HG03521 (cell line): ENCODE results near the gene ZNG1F.
"Not testable (repeated sequence)": the region's sequence is repeated elsewhere in the genome, so short reads cannot be mapped to it uniquely, and the experiment has no call there.

Source experiments
- ATAC-seq: cut with Tn5 transposase; IDR thresholded peaks from one replicate; pipeline ENCODE4 v1.9.1; 2021; ENCODE audit warnings: mild to moderate bottlenecking, moderate library complexity; ENCODE audit not compliant: unreplicated experiment

ZNG1F gene

DNA sequence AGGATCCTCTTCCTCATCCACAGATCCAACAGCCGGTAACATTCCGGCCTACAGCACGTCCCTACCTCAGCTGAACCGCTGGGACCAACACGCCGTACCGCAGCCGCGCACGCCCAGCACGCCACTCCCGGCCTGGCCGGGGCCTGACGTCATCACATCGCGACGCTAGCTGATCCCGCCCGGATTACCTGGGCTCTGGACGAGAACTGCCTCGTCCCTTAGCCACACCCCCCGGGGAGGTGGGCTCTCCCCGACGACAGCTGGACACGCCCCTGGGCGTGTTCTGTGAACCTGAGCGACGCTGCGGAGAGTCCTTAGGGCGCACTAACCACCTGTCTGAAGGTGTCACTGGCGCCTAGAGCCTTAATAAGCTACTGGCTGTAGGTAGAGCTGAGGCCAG is at the start of gene ZNG1F:
Gene ZNG1F (minus strand): TSS at position 101 of the 400 bp plus-strand sequence. CDS start 59 bp downstream, at position 42.
- ATAC-seq, result not testable (repeated sequence)

DNA sequence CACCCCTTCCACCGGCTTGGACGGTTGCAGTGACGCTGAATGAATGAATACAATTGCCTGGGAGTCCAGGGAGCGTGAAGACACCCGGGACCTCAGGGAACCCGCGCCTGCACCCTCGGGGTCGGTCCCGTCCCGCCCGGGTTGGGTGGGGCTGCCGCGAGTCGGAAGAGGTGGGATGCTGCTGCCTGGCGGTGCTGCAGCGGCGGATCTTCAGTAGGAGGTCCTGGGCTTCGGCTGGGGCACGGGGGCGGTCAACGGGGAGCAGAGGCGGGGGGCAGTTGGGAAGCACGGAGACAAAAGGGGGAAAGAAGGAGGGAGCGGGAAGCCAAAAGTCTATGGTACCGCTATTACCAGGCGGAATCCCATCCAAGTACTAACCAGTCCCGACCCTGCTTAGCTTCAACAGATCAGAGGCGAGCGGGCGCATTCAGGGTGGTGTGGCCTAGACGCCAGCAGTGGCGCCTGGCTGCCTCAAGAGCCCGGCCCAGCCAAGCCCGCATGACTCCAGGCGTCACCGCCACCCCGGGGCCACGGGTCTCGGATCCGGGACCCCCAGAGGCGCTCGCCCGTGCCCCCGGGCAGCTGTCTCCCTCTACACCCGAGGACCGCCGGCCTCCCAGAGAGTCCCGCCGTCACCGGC is 48.1 kb upstream of the ZNG1F start:
- ATAC-seq, result not testable (repeated sequence)

DNA sequence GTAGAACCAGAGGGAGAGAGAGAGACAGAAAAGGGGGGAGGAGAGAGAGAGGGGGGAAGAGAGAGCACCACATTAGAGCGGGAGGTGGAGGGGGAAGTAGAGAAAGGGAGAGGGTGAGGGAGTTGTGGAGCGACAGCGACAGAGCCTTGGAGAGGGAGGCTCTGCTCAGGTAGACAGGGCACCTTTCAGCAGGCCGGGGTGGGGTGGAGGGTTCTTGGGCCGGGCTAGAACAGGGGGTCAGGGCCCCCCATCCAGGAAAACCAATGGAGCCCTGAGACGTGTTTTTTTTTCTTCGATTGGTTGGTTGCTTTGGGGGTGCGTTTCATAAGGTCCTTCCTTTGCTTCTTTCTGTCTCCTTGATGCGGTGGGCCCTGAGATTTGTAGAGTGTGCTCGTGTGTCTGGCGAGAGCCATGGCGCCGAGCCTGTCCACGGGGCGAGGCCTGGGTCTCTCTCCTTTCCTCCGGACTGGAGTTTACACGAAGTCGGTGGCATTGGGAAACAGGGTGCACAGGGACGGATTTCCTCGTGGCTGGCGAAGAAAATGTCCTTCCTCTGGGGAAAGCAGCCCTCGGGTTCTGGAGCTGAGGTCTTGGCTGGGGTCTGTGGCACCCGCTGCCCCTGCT is 47.5 kb upstream of the ZNG1F start:
- not testable (repeated sequence) for ATAC-seq

DNA sequence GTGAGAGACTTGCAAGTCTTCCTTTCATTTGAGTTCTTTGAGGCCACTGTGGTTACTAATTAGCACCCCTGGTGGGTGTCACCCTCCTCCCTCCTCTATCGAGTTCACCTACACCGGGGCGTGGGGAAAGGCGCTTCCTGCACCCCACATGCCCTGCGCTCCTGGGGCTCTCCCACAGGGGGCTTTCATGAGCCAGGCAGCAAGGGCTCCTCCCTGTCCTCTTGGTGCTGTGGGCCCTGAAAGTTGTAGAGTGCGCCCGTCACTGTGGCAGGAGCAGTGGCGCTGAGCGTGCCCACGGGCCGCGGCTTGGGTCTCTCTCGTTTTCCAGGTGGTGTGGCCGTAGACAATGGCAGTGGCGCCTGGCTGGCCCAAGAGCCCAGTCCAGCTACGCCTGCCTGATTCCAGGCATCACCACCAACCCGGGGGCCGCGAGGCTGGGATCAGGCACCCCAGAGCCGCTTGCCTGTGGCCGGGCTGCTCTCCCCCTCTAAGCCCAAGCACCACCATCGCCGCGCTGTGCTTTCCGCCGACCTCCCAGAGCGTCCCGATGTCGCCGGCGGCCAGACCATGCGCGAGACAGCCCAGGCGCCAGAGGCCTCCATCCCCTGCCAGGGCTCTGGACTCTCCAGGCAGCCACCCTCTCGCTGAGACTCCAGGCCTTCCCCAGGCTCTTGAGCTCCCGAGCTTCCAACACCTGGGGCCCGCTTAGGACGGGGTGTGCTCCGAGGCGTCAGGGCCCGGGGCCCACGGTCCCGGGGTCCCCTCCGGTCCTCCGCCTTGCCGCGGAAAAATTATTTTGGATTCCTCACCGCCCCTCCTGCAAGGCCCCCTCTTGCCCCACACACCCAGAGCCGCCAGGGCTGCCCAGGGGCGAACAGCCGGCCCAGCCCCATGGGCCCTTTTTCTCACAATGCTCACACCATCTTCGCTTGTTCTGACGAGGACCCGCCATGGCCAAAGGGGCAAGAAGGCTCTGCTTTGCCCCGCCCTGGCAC is 46.0 kb upstream of the ZNG1F start:
- peak; percentile 100 for ATAC-seq

DNA sequence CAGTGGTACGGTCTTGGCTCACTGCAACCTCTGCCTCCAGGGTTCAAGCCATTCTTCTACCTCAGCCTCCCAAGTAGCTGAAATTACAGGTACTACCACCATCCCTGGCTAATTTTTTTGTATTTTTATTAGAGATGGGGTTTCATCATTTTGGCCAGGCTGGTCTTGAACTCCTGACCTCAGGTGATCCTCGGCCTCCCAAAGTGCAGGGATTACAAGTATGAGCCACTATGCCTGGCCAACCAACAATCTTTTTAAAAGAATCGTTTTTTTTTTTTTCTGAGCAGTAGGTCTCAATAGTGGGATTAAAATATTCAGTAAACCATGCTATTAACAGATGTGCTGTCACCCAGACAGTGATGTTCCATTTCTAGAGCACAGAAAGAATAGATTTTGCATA is 45.1 kb upstream of the ZNG1F start:
- peak; percentile 2 for ATAC-seq

DNA sequence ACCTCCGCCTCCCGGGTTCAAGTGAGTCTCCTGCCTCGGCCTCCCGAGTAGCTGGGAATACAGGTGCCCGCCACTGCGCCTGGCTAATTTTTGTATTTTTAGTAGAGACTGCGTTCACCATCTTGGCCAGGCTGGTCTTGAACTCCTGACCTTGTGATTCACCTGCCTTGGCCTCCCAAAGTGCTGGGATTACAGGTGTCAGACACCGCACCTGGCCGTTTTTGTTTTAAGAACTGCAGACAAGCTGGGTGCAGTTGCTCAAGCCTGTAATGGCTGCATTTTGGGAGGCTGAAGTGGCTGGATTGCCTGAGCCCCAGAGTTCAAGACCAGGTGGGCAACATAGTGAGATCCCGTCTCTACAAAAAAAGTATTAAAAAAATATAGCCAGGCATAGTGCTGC is 43.2 kb upstream of the ZNG1F start:
- not testable (repeated sequence) for ATAC-seq

DNA sequence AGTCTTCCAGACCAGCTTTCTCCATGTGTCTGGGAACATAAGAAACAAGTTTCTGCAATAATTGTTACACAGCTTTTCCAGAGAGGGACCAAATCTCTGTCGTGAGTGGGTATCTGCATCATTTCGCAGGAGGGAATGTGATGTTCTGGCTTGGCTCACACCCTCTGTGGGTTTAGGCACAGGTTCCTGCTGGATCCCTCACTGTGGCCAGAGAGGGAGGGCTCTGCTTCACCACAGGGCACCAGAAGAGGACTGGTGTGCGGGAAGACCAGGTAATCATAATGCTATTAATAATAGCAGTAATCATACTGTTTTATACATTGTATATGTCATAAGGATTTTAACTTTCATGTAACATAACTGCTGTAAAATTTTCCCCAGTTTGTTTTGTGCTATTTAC is 41.3 kb upstream of the ZNG1F start:
- ATAC-seq, result not testable (repeated sequence)

DNA sequence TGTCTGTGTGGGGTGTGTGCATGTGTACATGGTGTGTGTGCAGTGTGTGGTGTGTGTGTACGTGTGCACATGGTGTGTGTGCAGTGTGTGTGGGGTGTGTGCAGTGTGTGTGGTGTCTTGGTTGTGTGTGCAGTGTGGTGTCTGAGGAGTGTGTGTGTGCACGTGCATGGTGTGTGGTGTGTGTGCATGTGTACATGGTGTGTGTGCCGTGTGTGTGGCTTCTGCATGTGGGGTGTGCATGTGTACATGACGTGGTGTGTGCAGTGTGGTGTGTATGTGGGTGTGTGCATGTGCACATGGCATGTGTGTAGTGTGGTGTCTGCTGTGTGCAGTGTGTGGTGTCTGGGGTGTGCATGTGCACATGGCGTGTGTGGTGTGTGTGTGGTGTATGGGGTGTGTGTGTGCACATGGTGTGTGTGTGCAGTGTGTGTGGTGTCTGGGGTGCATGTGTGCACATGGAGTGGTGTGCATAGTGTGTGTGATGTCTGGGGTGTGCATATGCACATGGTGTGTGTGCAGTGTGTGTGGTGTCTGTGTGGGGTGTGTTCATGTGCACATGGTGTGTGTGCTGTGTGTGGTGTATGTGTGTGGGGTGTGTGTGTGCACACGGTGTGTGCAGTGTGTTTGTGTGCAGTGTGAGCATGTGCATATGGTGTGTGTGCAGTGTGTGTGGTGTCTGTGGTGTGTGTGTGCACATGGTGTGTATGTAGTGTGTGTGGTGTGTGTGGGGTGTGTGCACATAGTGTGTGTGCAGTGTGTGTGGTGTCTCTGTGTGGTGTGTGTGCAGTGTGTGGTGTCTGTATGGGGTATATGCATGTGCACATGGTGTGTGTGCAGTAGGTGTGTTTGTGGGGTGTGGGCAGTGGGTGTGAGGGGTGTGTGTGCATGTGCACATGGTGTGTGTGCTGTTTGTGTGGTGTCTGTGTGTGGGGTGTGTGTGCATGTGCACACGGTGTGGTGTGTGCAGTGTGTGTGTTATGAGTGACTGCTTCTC is 40.6 kb upstream of the ZNG1F start:
- no peak for ATAC-seq

DNA sequence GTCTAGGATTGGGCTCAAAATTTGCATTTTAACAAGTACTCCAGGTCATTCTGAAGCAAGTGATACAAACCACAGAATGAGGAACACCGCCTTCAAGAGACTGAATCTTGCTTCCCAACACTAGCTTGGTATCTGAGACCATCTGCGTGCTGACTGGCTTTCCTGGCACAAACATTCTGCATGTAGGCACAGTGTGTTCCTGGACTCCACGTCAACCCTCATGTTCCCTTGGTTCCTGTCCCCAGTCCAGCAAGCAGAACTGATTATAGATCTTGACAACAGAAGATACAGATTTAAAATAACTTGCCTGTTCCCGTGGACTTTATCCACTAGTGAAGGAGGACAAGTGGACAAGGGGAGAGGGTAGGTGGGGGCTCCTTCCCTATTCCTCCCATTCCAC is 30.7 kb upstream of the ZNG1F start:
- not testable (repeated sequence) for ATAC-seq

DNA sequence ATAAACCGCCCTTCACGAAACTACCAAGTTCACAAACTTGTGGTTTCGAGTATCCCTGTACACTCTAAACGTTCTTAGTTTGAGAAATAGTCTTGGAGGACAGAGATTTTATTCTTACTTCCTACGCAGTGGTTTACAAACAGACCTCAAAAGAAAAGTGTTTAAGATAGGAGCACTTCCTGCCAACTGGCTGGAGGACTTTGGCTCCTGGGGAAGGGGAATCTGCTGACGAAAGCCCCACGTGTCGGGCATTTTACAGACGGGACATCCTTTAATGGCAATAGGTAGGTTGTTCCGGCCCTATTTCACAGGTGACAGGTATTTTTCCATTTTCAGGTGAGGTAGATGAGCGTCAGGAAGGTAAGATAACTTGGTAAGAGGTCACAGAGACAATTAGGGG is 678 bp downstream of the ZNG1F start:
- ATAC-seq, result not testable (repeated sequence)

DNA sequence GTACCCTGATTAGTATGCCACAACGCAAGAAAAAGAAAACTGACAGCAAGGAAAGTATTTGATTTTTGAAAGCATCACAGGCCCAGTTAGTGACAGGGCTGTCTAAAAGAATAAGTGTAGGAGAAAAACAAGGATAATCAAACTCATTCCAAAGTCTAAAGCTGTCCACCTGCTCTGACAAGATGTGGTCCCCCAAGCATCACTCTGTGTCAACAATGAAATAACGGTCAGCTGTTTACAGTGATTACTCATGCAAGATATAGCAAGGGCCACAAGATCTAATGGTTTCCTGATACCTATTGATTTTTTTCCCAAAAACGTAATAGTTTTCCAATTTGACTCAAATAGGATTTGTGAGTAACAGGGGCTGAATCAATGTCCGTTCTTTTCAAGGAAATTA is 14.1 kb downstream of the ZNG1F start:
- ATAC-seq, result not testable (repeated sequence)

DNA sequence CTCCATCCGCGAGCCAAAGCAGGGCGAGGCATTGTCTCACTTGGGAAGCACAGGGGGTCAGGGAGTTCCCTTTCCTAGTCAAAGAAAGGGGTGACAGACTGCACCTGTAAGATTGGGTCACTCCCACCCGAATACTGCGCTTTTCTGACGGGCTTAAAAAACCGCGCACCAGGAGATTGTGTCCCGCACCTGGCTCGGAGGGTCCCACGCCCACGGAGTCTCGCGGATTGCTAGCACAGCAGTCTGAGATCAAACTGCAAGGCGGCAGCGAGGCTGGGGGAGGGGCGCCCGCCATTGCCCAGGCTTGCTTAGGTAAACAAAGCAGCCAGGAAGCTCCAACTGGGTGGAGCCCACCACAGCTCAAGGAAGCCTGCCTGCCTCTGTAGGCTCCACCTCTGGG is 39.0 kb downstream of the ZNG1F start:
- ATAC-seq, result not testable (repeated sequence)

DNA sequence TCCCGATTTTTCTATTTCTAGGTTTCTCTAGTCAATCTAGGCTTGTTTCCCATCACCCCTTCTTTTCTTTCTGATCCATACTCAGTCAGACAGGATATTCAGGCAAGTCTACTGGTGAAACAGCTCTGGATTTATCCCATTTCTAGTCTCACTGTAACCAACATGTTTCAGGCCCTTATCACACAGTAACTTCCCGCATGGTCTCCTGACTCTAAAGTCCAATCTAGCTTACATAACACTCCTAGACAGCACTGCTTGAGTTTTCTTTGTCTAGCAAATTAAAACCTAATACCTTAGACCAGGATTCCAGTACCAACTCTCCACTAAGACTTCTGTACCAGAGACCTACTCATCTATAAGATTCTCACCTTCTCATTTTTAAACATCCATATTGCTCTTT is 47.2 kb downstream of the ZNG1F start:
- not testable (repeated sequence) for ATAC-seq

DNA sequence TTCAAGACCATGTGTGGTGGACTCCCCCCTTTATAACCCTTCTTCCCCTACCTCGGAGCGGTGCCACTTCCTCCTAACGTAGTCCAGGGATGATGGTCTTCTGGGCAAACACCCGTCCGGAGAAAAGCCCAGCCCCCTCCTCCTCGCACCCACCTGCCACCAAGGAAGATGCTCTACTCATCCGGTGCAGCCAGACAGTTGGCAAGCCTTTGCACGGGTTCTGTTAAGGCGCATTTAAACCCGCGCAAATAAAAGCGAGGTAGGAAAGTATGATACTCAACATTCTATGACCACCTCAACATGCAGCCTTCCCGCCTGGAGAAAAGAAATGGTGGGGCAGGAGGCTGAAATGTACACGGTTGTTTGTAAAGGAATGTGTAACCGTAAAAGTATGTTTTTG is 60.5 kb downstream of the ZNG1F start, which contains the start of gene FOXD4L6:
Gene FOXD4L6 (minus strand): TSS at position 101 of the 400 bp plus-strand sequence. CDS start 298 bp downstream, outside the sequence.
- ATAC-seq, result not testable (repeated sequence)

DNA sequence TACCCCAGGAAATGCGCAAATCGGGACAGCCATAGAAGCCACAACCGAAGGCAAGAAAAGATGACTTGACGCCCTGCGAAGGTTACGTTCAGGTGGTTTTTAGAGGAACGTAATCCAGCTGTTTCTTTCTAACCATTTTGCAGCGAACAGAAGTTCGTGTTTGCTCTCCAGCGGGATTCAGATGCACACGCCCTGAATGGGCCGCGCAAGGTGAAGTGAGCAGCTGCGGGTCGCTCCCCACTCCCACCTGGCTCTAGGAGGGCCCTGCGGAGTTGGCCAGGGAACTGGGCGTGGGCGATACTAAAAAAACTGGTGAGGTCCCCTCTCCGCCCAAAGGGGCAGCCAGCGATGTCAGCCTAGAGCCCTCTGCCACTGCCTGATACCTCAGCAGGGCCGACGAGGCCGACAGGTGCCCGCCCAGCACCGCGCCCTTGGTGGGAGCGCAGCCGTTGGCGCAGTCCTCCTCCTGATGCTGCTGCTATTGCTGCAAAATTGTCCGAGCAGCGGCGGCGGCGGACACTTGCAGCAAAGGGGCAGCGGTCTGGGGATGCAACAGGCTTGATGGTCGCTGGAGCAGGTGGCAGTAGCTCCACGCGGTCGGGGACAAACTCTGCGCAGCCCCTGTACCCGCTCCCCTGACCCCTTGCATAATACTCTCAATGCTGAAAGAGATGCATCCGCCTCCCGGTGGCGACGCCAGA is 62.2 kb downstream of the ZNG1F start:
- not testable (repeated sequence) for ATAC-seq

DNA sequence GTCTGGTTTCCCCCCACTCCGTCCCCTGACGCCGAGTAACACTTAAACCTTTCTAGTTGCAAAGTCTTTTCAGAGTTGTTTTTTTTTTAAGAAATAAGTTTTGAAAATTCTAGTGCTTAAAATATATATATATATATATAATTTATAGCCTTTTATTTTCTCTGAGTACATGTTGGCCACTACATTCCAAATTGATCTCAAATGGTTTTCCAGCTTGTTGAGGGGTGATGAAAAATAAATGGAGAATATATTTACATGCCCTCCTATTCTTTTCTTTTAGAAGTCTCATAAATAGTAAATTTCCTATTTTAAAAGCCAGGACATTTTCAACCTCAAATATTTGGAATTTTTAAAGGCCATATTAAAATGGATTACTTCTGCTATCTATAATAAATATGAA is 63.2 kb downstream of the ZNG1F start:
- ATAC-seq, result not testable (repeated sequence)

DNA sequence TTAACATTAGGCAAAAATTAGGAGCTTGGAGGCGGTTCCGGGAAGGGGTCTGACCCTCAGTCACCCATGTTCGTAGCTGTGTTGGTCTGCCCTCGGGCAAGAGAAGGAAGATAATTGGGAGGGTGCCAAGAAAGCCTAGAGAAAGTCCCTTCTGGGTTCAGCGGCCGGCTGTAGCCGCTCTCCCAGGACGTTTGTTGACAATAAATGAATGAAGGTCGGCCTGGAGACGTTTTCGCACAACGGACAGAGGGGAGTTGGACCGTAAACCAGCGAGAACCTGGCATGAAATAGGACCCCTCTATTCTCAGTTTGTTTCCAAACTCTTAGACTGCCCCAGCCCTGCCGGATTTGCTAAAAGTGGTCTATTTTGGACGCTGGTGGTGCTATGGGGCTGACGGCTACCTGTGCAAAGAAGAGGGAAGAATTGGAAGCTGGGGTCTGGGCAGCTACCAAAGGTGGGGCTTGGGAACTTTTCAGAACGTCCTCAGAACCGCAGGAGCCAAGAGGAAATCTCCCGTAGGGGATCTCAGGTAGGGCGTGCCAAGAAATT is 63.9 kb downstream of the ZNG1F start:
- not testable (repeated sequence) for ATAC-seq

DNA sequence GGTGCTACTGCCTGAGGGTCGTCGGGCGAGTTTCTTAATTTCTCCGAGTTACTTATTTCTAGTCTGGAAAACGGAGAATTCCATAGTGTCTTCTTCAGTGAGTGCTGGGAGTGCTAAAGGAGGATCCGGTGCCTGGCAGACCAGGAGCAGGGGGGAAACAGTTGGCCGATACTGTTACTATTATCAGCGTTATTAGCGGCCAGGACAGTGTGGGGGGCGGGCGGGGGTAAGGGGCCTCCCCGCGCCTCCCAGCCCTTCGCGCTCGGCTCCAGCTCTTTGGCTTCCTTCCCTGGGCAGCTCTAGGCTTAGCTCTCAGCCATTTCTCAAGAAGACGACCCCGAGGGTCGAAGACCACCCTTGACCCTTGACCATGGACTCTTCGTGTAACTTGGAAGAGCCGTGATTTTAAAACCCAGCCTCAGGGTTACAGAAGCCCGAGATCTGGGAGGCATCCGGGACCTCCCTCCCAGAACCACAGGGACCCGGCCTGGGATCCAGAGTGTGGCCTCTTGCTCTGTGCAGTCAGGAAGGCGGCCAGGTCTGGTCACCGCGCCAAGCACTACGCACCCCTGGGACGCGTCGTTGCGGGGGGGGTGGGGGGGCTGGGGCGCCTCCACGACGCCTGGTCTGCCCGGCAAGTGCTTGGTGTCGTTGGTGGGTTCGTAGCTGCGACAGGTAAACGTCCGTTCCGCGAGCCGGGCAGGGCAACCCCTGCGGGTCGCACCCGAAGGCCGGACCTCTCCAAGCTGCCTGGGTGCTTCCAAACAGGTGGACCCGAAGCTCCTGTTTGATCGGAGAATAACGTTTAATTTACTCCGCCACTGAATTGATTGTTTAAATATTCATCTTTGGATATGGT is 64.6 kb downstream of the ZNG1F start:
- not testable (repeated sequence) for ATAC-seq
